SK-N-SH (cell line): ENCODE measurements around the gene CNOT4. TPM values are rescaled to one million over a fixed set of nuclear protein-coding genes. Genes with fewer than 3 reads are reported as not detected.
"Not testable (repeated sequence)": the region's sequence is repeated elsewhere in the genome, so short reads cannot be mapped to it uniquely, and the experiment has no call there.

Experiments
- CTCF ChIA-PET: fragments of 300-600, 350-600 bp; formaldehyde crosslinking; extraction: SDS; loops from one replicate; lab custom pipeline; 2021; lab: Yijun Ruan, JAX
- POLR2A ChIA-PET: fragments of 350-600 bp; sonication (Branson Sonifier 250); formaldehyde crosslinking; extraction: SDS; loops from one replicate; lab custom pipeline; 2020; ENCODE audit warnings: antibody characterized with exemption, inconsistent platforms; lab: Yijun Ruan, JAX
- DNase-seq: peaks from one replicate; pipeline ENCODE4 v3.0.0; 2012
- H2AFZ ChIP-seq: fragments of 200-600 bp; sonication (generic); 2 replicates; pipeline ENCODE4 v1.8.1; 2016; ENCODE audit warnings: antibody characterized with exemption, mild to moderate bottlenecking, low read depth
- H3F3A ChIP-seq: fragments of 200-600 bp; sonication (generic); replicated peaks from 2 replicates; pipeline ENCODE3; 2016; ENCODE audit warnings: antibody characterized with exemption, mild to moderate bottlenecking; ENCODE audit not compliant: insufficient read depth
- H3K27ac ChIP-seq, 2 experiments: fragments of 200-500 bp in 1 of 2; fragments of 200-600 bp in 1 of 2; sonication (Bioruptor generic) in 1 of 2; sonication (generic), shearing (Covaris generic) in 1 of 2; 2 replicates each; pipeline versions ENCODE4 v1.5.1 to v1.6.1; 2014 to 2016; ENCODE audit warnings: low read depth in 2 of 2, inconsistent platforms in 1 of 2, low read length in 1 of 2, mild to moderate bottlenecking in 1 of 2, mixed read lengths in 1 of 2
- H3K27me3 ChIP-seq: fragments of 200-600 bp; sonication (generic), shearing (Covaris generic); 2 replicates; pipeline ENCODE4 v1.6.1; 2016; ENCODE audit warnings: mixed run types; ENCODE audit not compliant: insufficient read depth
- H3K36me3 ChIP-seq, 2 experiments: fragments of 200-500 bp in 1 of 2; fragments of 200-600 bp in 1 of 2; sonication (Bioruptor generic) in 1 of 2; sonication (generic) in 1 of 2; replicated peaks in 1 of 2; 2 replicates each; pipeline versions ENCODE3 to v1.5.1; 2014 to 2016; ENCODE audit warnings: low read length in 1 of 2, mild to moderate bottlenecking in 1 of 2; ENCODE audit not compliant: insufficient read depth in 2 of 2, control insufficient read depth in 1 of 2
- H3K4me1 ChIP-seq, 2 experiments: fragments of 200-500 bp in 1 of 2; fragments of 200-600 bp in 1 of 2; sonication (Bioruptor generic) in 1 of 2; sonication (generic), shearing (Covaris generic) in 1 of 2; 2 replicates each; pipeline versions ENCODE4 v1.5.1 to v1.6.1; 2014 to 2016; ENCODE audit warnings: low read depth in 1 of 2, low read length in 1 of 2, mixed run types in 1 of 2; ENCODE audit not compliant: insufficient read depth in 2 of 2, control insufficient read depth in 1 of 2
- H3K4me2 ChIP-seq: fragments of 200-600 bp; sonication (generic), shearing (Covaris generic); 2 replicates; pipeline ENCODE4 v1.6.1; 2017; ENCODE audit warnings: mixed run types
- H3K4me3 ChIP-seq, 2 experiments: fragments of 200-500 bp in 1 of 2; fragments of 200-600 bp in 1 of 2; sonication (Bioruptor generic) in 1 of 2; sonication (generic), shearing (Covaris generic) in 1 of 2; 2 replicates each; pipeline versions ENCODE4 v1.5.1 to v1.8.1; 2014 to 2016; ENCODE audit warnings: low read depth in 2 of 2, inconsistent platforms in 1 of 2, low read length in 1 of 2, mild to moderate bottlenecking in 1 of 2, mixed read lengths in 1 of 2, moderate library complexity in 1 of 2
- H3K79me2 ChIP-seq: fragments of 200-600 bp; sonication (generic); 2 replicates; pipeline ENCODE4 v1.8.1; 2017; ENCODE audit warnings: mild to moderate bottlenecking; ENCODE audit not compliant: insufficient read depth
- H3K9ac ChIP-seq: fragments of 200-600 bp; sonication (generic); 2 replicates; pipeline ENCODE4 v1.6.1; 2017; ENCODE audit warnings: mixed run types
- H3K9me2 ChIP-seq: fragments of 200-600 bp; sonication (generic); 2 replicates; pipeline ENCODE4 v1.6.1; 2017; ENCODE audit warnings: mixed run types
- H3K9me3 ChIP-seq: fragments of 200-600 bp; sonication (generic); 2 replicates; pipeline ENCODE4 v1.6.1; 2017; ENCODE audit warnings: mixed run types, mild to moderate bottlenecking, moderate library complexity
- H4K20me1 ChIP-seq: fragments of 200-600 bp; sonication (generic); 2 replicates; pipeline ENCODE4 v1.6.1; 2017; ENCODE audit warnings: mild to moderate bottlenecking, mixed run types; ENCODE audit not compliant: insufficient read depth
- ELF1 ChIP-seq: IDR thresholded peaks from 2 replicates; pipeline ENCODE4 v1.4.0; 2012
- EP300 ChIP-seq, 2 experiments: IDR thresholded peaks; 2 replicates each; pipeline versions ENCODE4 v1.4.0 to v1.6.1; 2012; ENCODE audit warnings: borderline replicate concordance in 1 of 2, low read depth in 1 of 2, low read length in 1 of 2
- GATA2 ChIP-seq: sonication (generic); formaldehyde crosslinking; IDR thresholded peaks from 2 replicates; pipeline ENCODE4 v1.5.0; 2020; ENCODE audit warnings: mild to moderate bottlenecking, missing genetic modification reagents
- JUND ChIP-seq: IDR thresholded peaks from 2 replicates; pipeline ENCODE4 v1.4.0; 2012
- MEF2A ChIP-seq: IDR thresholded peaks from 2 replicates; pipeline ENCODE4 v1.4.0; 2012; ENCODE audit warnings: low read depth, borderline replicate concordance
- NFIC ChIP-seq: IDR thresholded peaks from 2 replicates; pipeline ENCODE4 v1.4.0; 2012; ENCODE audit warnings: borderline replicate concordance
- NRF1 ChIP-seq: IDR thresholded peaks from 2 replicates; pipeline ENCODE4 v1.6.1; 2012; ENCODE audit warnings: low read depth, mild to moderate bottlenecking, low read length
- RAD21 ChIP-seq: IDR thresholded peaks from 2 replicates; pipeline ENCODE4 v1.6.1; 2012; ENCODE audit warnings: mild to moderate bottlenecking, low read length
- RXRA ChIP-seq: IDR thresholded peaks from 2 replicates; pipeline ENCODE4 v1.4.0; 2012; ENCODE audit warnings: low read depth, mild to moderate bottlenecking, borderline replicate concordance
- SIN3A ChIP-seq: IDR thresholded peaks from 2 replicates; pipeline ENCODE4 v1.6.1; 2012; ENCODE audit warnings: low read depth, mild to moderate bottlenecking, low read length, moderate library complexity, borderline replicate concordance
- TAF1 ChIP-seq: IDR thresholded peaks from 2 replicates; pipeline ENCODE4 v1.6.1; 2012; ENCODE audit warnings: low read depth, mild to moderate bottlenecking, low read length, moderate library complexity, borderline replicate concordance
- TCF12 ChIP-seq: IDR thresholded peaks from 2 replicates; pipeline ENCODE4 v1.4.0; 2012
- TEAD4 ChIP-seq: IDR thresholded peaks from 2 replicates; pipeline ENCODE4 v1.4.0; 2012; ENCODE audit warnings: mild to moderate bottlenecking, borderline replicate concordance; ENCODE audit not compliant: insufficient read depth
- YY1 ChIP-seq: IDR thresholded peaks from 2 replicates; pipeline ENCODE4 v1.4.0; 2012; ENCODE audit warnings: low read depth, mild to moderate bottlenecking
- WGBS: methylation state at CpG from one replicate; pipeline ENCODE4 v1.1.6; 2017; ENCODE audit warnings: low lambda C conversion rate; 5-methylcytosine and 5-hydroxymethylcytosine counted together
- polyA plus RNA-seq, 3 experiments: library from polyadenylated mRNA; depleted of rRNA; stranded (reverse); fragments of >200 nt; gene quantifications; 2 replicates each; pipeline ENCODE4 v1.2.3, GENCODE V29; 2012

The CNOT4 gene
- polyA plus RNA-seq, 1 of the 3 experiments (the other 2 are of a cell fraction), result 8.0 TPM

GRCh38 chr7:135480966-135481597 is 28.8 kb downstream of the CNOT4 start:
- Histone ChIP-seq H3F3A (no peaks in the 10 kb centered on the region), H3K9me3 (no peaks in the 10 kb centered on the region), H3K9ac (no peak overlapping the region), H3K79me2 (peaks cover 90% of the 10 kb centered on the region), H3K27ac (peak overlapping the region in 1 of 2 experiments; percentile 19; a peak in 2 of 4 replicates), H3K4me2 (0 out of 2 replicates have a peak overlapping the region, but pooled peaks have one; percentile 9), H4K20me1 (peaks cover 22% of the 10 kb centered on the region; the same call in 1 of the 2 replicates), H3K4me3 (no peak overlapping the region), H3K36me3 (peaks cover 0 to 19% of the 10 kb centered on the region in 2 experiments), H3K9me2 (no peaks in the 10 kb centered on the region), H3K4me1 (peaks cover 0 to 10% of the 10 kb centered on the region in 2 experiments; a peak in 1 of 4 replicates), H2AFZ (no peak overlapping the region), H3K27me3 (no peaks in the 10 kb centered on the region)
- ChIA-PET CTCF (interaction anchor here (0.9 to 1.1 kb wide), 2 partner anchors 20 to 207 kb away, joined by 3 to 4 read pairs; no protein-coding TSS in a partner anchor), POLR2A (no interaction called here)
- no peak for DNase-seq
- WGBS, result 51% methylated on average over 3 of the region's 3 CpGs
- TF ChIP-seq TEAD4, result no peak
- peak; percentile 15; the same call in 1 of the 2 replicates for TF ChIP-seq TCF12

GRCh38 chr7:135475521-135475920 is 34.4 kb downstream of the CNOT4 start:
- CTCF ChIA-PET, result interaction anchor here (0.6 to 1.3 kb wide), 3 partner anchors 15 to 488 kb away, joined by 3 to 4 read pairs (median 3); no protein-coding TSS in a partner anchor
- peaks cover 78% of the 10 kb centered on the region for H3K79me2 ChIP-seq

GRCh38 chr7:135469705-135470104 is 40.2 kb downstream of the CNOT4 start:
- H3K27ac ChIP-seq, H3K4me3 ChIP-seq, H3K9me3 ChIP-seq, H3K27me3 ChIP-seq, CTCF ChIA-PET, H3K4me1 ChIP-seq, DNase-seq, H2AFZ ChIP-seq, H3K9ac ChIP-seq, H3K9me2 ChIP-seq, H3K4me2 ChIP-seq, POLR2A ChIA-PET, H3K36me3 ChIP-seq: not testable (repeated sequence)
- peaks cover 22% of the 10 kb centered on the region for H4K20me1 ChIP-seq
- peaks cover 10% of the 10 kb centered on the region for H3F3A ChIP-seq
- 96% methylated on average over 4 of the region's 4 CpGs for WGBS
- H3K79me2 ChIP-seq, result peaks cover 78% of the 10 kb centered on the region

More at GRCh38 chr7:135475521-135475920, 34.4 kb downstream of the CNOT4 start:
- H3K36me3 ChIP-seq, result peaks cover 0 to 18% of the 10 kb centered on the region in 2 experiments
- H3K9me2 ChIP-seq, result no peaks in the 10 kb centered on the region
- no peak overlapping the region for H3K4me2 ChIP-seq
- H3K4me1 ChIP-seq, result no peaks in the 10 kb centered on the region
- WGBS, result 99% methylated on average over 4 of the region's 4 CpGs
- TF ChIP-seq TEAD4 (no peak), NRF1 (no peak), MEF2A (no peak), EP300 (IDR thresholded peaks at IDR 0.05; ENCODE audit: borderline replicate concordance in 1 of 2, low read depth in 1 of 2, low read length in 1 of 2) (no peak), ELF1 (no peak), TAF1 (no peak), RXRA (no peak), RAD21 (no peak), SIN3A (no peak), NFIC (no peak), YY1 (no peak), GATA2 (no peak), JUND (no peak)
- DNase-seq, result no peak
- no peaks in the 10 kb centered on the region for H3K9me3 ChIP-seq
- no peak overlapping the region for H3K9ac ChIP-seq
- H3K4me3 ChIP-seq, result no peak overlapping the region
- H3F3A ChIP-seq, result peaks cover 5% of the 10 kb centered on the region
- H3K27ac ChIP-seq, result no peak overlapping the region
- POLR2A ChIA-PET, result interaction anchor here (0.6 kb wide), 1 partner anchor 140 kb away, joined by 3 read pairs; no protein-coding TSS in a partner anchor
- H3K27me3 ChIP-seq, result no peaks in the 10 kb centered on the region
- H4K20me1 ChIP-seq, result peaks cover 11% of the 10 kb centered on the region
- H2AFZ ChIP-seq, result no peak overlapping the region
